ENCODE data around the gene CD300LF.

- no peak for TF ChIP-seq CTCF (IDR thresholded peaks at IDR 0.05)
- TF ChIP-seq POLR2A (IDR thresholded peaks at IDR 0.05): no peak
Observed at GRCh38 chr17:74740641-74741387, 28.1 kb upstream of the CD300LF start.
